ENCODE results near the gene A3GALT2.
A peak's percentile ranks its signal among the peaks of the same experiment; 100 is the strongest.

Gene A3GALT2

GRCh38 chr1:33349778-33350610 lies 29.1 kb upstream of the A3GALT2 start:
- DNase-seq, result peak; percentile 86

- peak; percentile 31 for DNase-seq
Measured at GRCh38 chr1:33349081-33349759, 28.3 kb upstream of the A3GALT2 start.

GRCh38 chr1:33348676-33349080 lies 27.8 kb upstream of the A3GALT2 start:
- DNase-seq, result no peak

- no peak for DNase-seq
Measured at GRCh38 chr1:33348194-33348593, 27.3 kb upstream of the A3GALT2 start.

- no peak for DNase-seq
Measured at GRCh38 chr1:33347650-33347992, 26.7 kb upstream of the A3GALT2 start.

GRCh38 chr1:33346927-33347649 lies 26.2 kb upstream of the A3GALT2 start:
- DNase-seq, result no peak

- DNase-seq, result no peak
Measured at GRCh38 chr1:33346533-33346926, 25.6 kb upstream of the A3GALT2 start.

- DNase-seq, result no peak
Measured at GRCh38 chr1:33344896-33345560, 24.1 kb upstream of the A3GALT2 start.

- no peak for DNase-seq
Measured at GRCh38 chr1:33343539-33343938, 22.6 kb upstream of the A3GALT2 start.

- DNase-seq, result peak; percentile 96
Measured at GRCh38 chr1:33342041-33342723, 21.3 kb upstream of the A3GALT2 start.

GRCh38 chr1:33341190-33341589 lies 20.3 kb upstream of the A3GALT2 start:
- DNase-seq, result no peak

GRCh38 chr1:33339413-33339812 lies 18.5 kb upstream of the A3GALT2 start:
- no peak for DNase-seq

GRCh38 chr1:33338440-33339211 lies 17.7 kb upstream of the A3GALT2 start:
- no peak for DNase-seq

- no peak for DNase-seq
Measured at GRCh38 chr1:33338048-33338439, 17.1 kb upstream of the A3GALT2 start.

GRCh38 chr1:33337441-33337840 lies 16.5 kb upstream of the A3GALT2 start:
- no peak for DNase-seq

GRCh38 chr1:33336580-33336979 lies 15.7 kb upstream of the A3GALT2 start:
- no peak for DNase-seq

GRCh38 chr1:33335020-33335419 lies 14.1 kb upstream of the A3GALT2 start:
- no peak for DNase-seq

- DNase-seq, result no peak
Measured at GRCh38 chr1:33334081-33334552, 13.2 kb upstream of the A3GALT2 start.

- DNase-seq, result no peak
Measured at GRCh38 chr1:33332881-33333280, 12.0 kb upstream of the A3GALT2 start.

GRCh38 chr1:33332357-33332789 lies 11.5 kb upstream of the A3GALT2 start:
- no peak for DNase-seq
